Hepatocyte (in vitro differentiated cells): ENCODE results near the gene LAMC2.

Experiments
- CTCF ChIP-seq: fragments of 200-600 bp; sonication (generic); IDR thresholded peaks from 2 replicates; pipeline ENCODE4 v1.5.1; 2016; ENCODE audit warnings: antibody characterized with exemption, mild to moderate bottlenecking; ENCODE audit not compliant: poor library complexity
- EZH2 ChIP-seq: fragments of 200-600 bp; sonication (generic); IDR thresholded peaks from 2 replicates; pipeline ENCODE4 v1.6.1; 2016; ENCODE audit warnings: antibody characterized with exemption, mild to moderate bottlenecking, borderline replicate concordance
- EZH2phosphoT487 ChIP-seq: fragments of 200-600 bp; sonication (generic); IDR thresholded peaks from one replicate; pipeline ENCODE4 v1.6.1; 2018; ENCODE audit warnings: antibody characterized with exemption, mild to moderate bottlenecking, low read depth, moderate library complexity; ENCODE audit not compliant: unreplicated experiment, severe bottlenecking

GRCh38 chr1:183185941-183186490, at the start of gene LAMC2:
- TF ChIP-seq CTCF: peak; percentile 57
- TF ChIP-seq EZH2: no peak
- no peak for TF ChIP-seq EZH2phosphoT487
